Left lung (tissue), 10 donors: Measurements from ENCODE around the gene ATP2B1. TPM values are rescaled to one million over a fixed set of nuclear protein-coding genes. Genes with fewer than 3 reads are reported as not detected.
A peak's percentile ranks its signal among the peaks of the same experiment; 100 is the strongest.

Experiments
- ATAC-seq: fragments of 200-7000 bp; cut with Tn5 transposase; one replicate; pipeline ENCODE4 v1.9.1; 2020; ENCODE audit warnings: moderate library complexity
- DNase-seq, 4 donors: peaks; one replicate each; pipeline ENCODE4 v3.0.0-alpha.2; 2013 to 2020
- H3K27ac ChIP-seq, 2 donors: fragments of 200-600 bp; sonication (generic) in 1 of 2; one replicate each; pipeline versions ENCODE4 v1.5.0 to v1.8.0; 2020 to 2021
- H3K27me3 ChIP-seq, 2 donors: fragments of 200-600 bp; sonication (generic) in 1 of 2; one replicate each; pipeline versions ENCODE4 v1.5.0 to v1.8.0; 2020 to 2021
- H3K36me3 ChIP-seq, 2 donors: fragments of 200-600 bp; sonication (generic) in 1 of 2; one replicate each; pipeline versions ENCODE4 v1.5.0 to v1.8.0; 2020 to 2021
- H3K4me1 ChIP-seq, 2 donors: fragments of 200-600 bp; one replicate each; pipeline ENCODE4 v1.8.0; 2021
- H3K4me3 ChIP-seq, 2 donors: fragments of 200-600 bp; sonication (generic) in 1 of 2; one replicate each; pipeline versions ENCODE4 v1.5.0 to v1.8.0; 2020 to 2021; ENCODE audit warnings: mild to moderate bottlenecking in 1 of 2
- H3K9me3 ChIP-seq, 2 donors: fragments of 200-600 bp; sonication (generic) in 1 of 2; one replicate each; pipeline versions ENCODE4 v1.5.0 to v1.8.0; 2020 to 2021
- intact Hi-C, 2 donors: fragments of 100-400 bp; cut with DNase I; formaldehyde crosslinking; loops; one replicate each; pipeline versions ENCODE4 v1.11.2 to v1.14.2; 2022
- polyA plus RNA-seq, 6 donors: library from polyadenylated mRNA; unstranded; fragments of 120-200 nt; gene quantifications; one replicate each; pipeline ENCODE4 v1.2.1, GENCODE V29; 2013; ENCODE audit not compliant: insufficient read length in 6 of 6
- total RNA-seq, 2 donors: library from RNA; stranded (reverse); fragmentation: NEBNext Ultra II Directional; extraction: Animal tissue kit (Norgen Biotek cat#: 25700); gene quantifications; one replicate each; pipeline ENCODE4 v1.2.1, GENCODE V29; 2021
- TF ChIP-seq, protein P1 (sequence below), 2 donors: fragments of 200-600 bp; sonication (generic) in 1 of 2; IDR thresholded peaks; one replicate each; pipeline versions ENCODE4 v1.5.0 to v1.8.0; 2021; ENCODE audit warnings: antibody characterized with exemption in 2 of 2
- donor health status: DM: no; HTN: yes; CAD: no.
- donor health status: DM: no; HTN: no; CAD: no.

Gene ATP2B1
- total and polyA plus RNA-seq, 8 donors = 29.4 to 96.6 (median 88.7) TPM

DNA sequence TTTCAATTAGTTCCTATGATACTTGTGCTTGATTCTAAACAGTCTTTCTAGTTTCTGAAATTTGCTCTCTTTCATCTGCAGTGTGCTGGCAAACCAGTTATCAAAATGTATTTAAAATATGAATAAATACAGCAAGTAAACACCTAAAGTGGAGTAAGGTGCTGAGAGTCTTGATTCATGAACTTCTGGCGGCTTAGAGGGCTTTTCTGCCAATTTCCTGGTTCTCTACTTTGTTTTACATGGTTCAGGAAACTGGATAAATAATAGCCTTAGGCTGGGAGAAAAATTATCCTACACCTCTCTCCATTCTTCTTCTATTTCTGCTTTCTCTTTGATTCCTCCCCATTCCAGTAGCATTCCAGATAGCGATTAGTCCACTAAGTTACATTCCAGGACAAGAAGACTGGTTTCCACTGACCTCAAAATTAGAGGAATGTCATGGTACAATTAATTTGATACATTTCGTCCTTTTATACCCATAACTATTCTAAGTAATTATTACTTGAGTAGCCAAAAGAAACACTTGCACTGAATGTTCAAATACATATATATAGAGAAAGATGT is 14.9 kb downstream of the ATP2B1 start:
- H3K4me3 ChIP-seq = no peak overlapping the region
- DNase-seq (peak in 1 of 4 donors; percentile 53), ATAC-seq (peak; percentile 88)
- peaks cover 11 to 49% of the 10 kb centered on the region in 2 donors for H3K4me1 ChIP-seq
- no peak overlapping the region for H3K27ac ChIP-seq
- intact Hi-C loops = no loop called here
- H3K36me3 ChIP-seq = no peaks in the 10 kb centered on the region
- TF ChIP-seq, protein P1, sequence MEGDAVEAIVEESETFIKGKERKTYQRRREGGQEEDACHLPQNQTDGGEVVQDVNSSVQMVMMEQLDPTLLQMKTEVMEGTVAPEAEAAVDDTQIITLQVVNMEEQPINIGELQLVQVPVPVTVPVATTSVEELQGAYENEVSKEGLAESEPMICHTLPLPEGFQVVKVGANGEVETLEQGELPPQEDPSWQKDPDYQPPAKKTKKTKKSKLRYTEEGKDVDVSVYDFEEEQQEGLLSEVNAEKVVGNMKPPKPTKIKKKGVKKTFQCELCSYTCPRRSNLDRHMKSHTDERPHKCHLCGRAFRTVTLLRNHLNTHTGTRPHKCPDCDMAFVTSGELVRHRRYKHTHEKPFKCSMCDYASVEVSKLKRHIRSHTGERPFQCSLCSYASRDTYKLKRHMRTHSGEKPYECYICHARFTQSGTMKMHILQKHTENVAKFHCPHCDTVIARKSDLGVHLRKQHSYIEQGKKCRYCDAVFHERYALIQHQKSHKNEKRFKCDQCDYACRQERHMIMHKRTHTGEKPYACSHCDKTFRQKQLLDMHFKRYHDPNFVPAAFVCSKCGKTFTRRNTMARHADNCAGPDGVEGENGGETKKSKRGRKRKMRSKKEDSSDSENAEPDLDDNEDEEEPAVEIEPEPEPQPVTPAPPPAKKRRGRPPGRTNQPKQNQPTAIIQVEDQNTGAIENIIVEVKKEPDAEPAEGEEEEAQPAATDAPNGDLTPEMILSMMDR (IDR thresholded peaks at IDR 0.05) = no peak
- no peaks in the 10 kb centered on the region for H3K9me3 ChIP-seq
- H3K27me3 ChIP-seq = no peaks in the 10 kb centered on the region

DNA sequence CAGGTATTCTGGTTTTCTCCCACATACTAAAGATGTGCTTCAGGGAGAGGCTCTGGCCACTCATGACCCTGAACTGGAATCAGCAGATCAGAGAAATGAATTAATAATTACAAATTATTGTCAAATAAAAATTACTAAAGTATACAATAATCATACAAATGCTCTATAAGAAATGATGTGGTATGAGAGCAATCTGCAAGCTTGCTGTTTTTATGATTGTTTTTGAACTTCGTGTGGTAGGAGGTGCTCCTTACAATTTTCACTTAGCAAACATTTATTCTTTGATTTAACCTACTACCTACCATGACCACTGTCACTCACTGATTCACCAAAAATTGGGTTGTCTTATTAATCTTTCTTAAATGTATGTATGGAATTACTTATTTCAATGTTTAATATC is 16.2 kb downstream of the ATP2B1 start:
- TF ChIP-seq, protein P1 (IDR thresholded peaks at IDR 0.05) = no peak
- Histone ChIP-seq H3K27ac (no peak overlapping the region), H3K4me1 (peaks cover 11 to 56% of the 10 kb centered on the region in 2 donors), H3K9me3 (no peaks in the 10 kb centered on the region), H3K27me3 (no peaks in the 10 kb centered on the region), H3K36me3 (no peaks in the 10 kb centered on the region), H3K4me3 (no peak overlapping the region)
- no peak for ATAC-seq
- no peak for DNase-seq
- intact Hi-C loops = no loop called here

DNA sequence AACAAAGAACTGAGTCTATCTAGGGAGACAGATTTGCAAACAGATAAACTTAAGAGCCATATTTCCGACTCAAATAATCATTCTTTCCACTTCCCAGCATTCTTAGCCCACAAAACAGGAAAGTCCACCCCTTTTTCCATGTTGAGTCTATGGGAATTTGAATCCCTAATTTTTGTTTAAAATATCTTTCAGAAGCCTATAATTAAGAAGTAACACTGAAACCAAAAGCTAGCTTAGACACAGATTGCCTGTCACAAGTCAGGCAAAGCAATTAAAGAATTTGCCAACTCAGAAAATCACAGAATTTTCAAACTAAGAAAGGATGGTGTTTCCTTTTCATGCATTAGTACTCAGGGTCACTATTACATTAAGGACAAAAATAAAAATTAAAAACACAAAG is 17.0 kb downstream of the ATP2B1 start:
- no peak for ATAC-seq
- Histone ChIP-seq H3K4me3 (no peak overlapping the region), H3K36me3 (no peaks in the 10 kb centered on the region), H3K9me3 (no peaks in the 10 kb centered on the region), H3K27me3 (no peaks in the 10 kb centered on the region), H3K4me1 (peaks cover 11 to 48% of the 10 kb centered on the region in 2 donors), H3K27ac (no peak overlapping the region)
- TF ChIP-seq, protein P1 (IDR thresholded peaks at IDR 0.05) = no peak
- no peak for DNase-seq
- intact Hi-C loops = no loop called here

DNA sequence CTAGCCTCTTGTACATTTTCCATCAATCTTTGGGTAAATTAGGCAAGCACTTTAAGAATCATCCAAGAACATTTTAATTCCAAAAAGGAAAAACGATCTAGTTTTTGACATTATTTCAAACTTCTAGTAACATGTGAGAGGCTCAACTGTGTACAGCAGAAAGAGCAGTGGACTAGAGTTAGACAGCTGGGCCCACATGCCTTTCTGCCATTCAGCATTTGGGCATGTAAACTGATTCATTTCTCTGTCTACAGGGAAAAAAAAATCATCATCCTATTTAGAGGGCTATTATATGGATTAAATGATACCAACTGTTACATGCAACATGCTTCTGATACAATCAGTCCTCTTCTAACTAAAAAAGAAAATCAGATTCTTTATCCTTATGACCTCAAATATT is 17.7 kb downstream of the ATP2B1 start:
- TF ChIP-seq, protein P1 (IDR thresholded peaks at IDR 0.05) = no peak
- intact Hi-C loops = no loop called here
- Histone ChIP-seq H3K36me3 (no peaks in the 10 kb centered on the region), H3K27me3 (no peaks in the 10 kb centered on the region), H3K9me3 (no peaks in the 10 kb centered on the region), H3K4me1 (peaks cover 11 to 43% of the 10 kb centered on the region in 2 donors), H3K4me3 (no peak overlapping the region), H3K27ac (no peak overlapping the region)
- DNase-seq = no peak
- no peak for ATAC-seq

DNA sequence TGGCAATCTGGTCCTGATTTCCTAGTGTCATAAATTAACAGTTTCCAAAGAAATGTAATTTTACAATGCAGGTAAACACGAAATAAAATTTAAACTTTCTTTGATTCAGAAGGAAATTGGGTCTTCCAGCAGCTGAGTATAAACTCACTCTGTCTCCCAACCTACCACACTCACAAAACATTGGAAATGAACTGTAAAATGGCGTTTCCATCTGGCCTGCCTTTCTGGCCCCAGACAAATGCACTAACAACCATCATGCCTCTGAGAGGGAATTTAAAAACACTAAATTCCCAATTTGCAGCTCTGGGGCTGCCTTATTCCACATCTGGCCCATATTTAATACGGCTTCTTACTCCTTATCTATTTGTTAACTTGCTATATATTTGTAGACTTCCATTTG is 19.3 kb downstream of the ATP2B1 start:
- no peak overlapping the region for H3K27ac ChIP-seq
- ATAC-seq (no peak), DNase-seq (peak in 1 of 4 donors; percentile 51)
- no peaks in the 10 kb centered on the region for H3K27me3 ChIP-seq
- peaks cover 11 to 30% of the 10 kb centered on the region in 2 donors for H3K4me1 ChIP-seq
- TF ChIP-seq, protein P1 (IDR thresholded peaks at IDR 0.05) = no peak
- no peaks in the 10 kb centered on the region for H3K36me3 ChIP-seq
- no peak overlapping the region for H3K4me3 ChIP-seq
- H3K9me3 ChIP-seq = no peaks in the 10 kb centered on the region
- intact Hi-C loops = no loop called here
